B cell (primary cell): ENCODE measurements around the gene LITAF. TPM values are rescaled to one million over a fixed set of nuclear protein-coding genes. Genes with fewer than 3 reads are reported as not detected.

ENCODE experiments used
- ATAC-seq: fragments of 200-7000 bp; cut with Tn5 transposase; one replicate; pipeline ENCODE4 v1.10.0; 2021; ENCODE audit warnings: low read depth, mild to moderate bottlenecking, moderate number of reproducible peaks, moderate library complexity
- CTCF ChIA-PET: fragments of 350-600 bp; sonication (Branson Sonifier 250); formaldehyde crosslinking; loops from one replicate; lab custom pipeline; 2021; ENCODE audit warnings: antibody characterized with exemption, inconsistent platforms; lab: Charles Lee
- POLR2A ChIA-PET: fragments of 350-600 bp; sonication (Branson Sonifier 250); formaldehyde crosslinking; loops from one replicate; lab custom pipeline; 2021; ENCODE audit warnings: antibody characterized with exemption; lab: Charles Lee
- DNase-seq: peaks from one replicate; pipeline ENCODE4 v3.0.0; 2013
- H2AFZ ChIP-seq: 2 replicates; pipeline ENCODE4 v1.6.1; 2012; ENCODE audit warnings: mild to moderate bottlenecking, low read depth, low read length; ENCODE audit not compliant: insufficient read depth, poor library complexity, severe bottlenecking
- H3K27ac ChIP-seq, 2 donors: 1 replicate in 1 of 2; 2 replicates in 1 of 2; pipeline ENCODE4 v1.5.1; 2012 to 2013; ENCODE audit warnings: low read length in 2 of 2, mild to moderate bottlenecking in 2 of 2, moderate library complexity in 1 of 2
- H3K27me3 ChIP-seq, 4 experiments: fragments of 200-600 bp in 1 of 4; sonication (generic) in 1 of 4; replicated peaks in 1 of 4; 1 replicate in 2 of 4; 2 replicates in 2 of 4; pipeline versions ENCODE4 v1.6.1 to v1.7.0; 2013 to 2016; ENCODE audit warnings: low read length in 3 of 4, mild to moderate bottlenecking in 2 of 4, mixed read lengths in 1 of 4, moderate library complexity in 1 of 4; ENCODE audit not compliant: insufficient read depth in 4 of 4, control insufficient read depth in 3 of 4; ENCODE audit errors: control extremely low read depth in 1 of 4
- H3K36me3 ChIP-seq, 2 experiments: replicated peaks in 1 of 2; 1 replicate in 1 of 2; 2 replicates in 1 of 2; pipeline versions ENCODE4 v1.6.1 to v1.7.1; 2013; ENCODE audit warnings: low read length in 1 of 2; ENCODE audit not compliant: insufficient read depth in 2 of 2, control insufficient read depth in 1 of 2; ENCODE audit errors: control extremely low read depth in 1 of 2, extremely low read depth in 1 of 2
- H3K4me1 ChIP-seq, 2 donors: fragments of 200-600 bp in 1 of 2; sonication (generic) in 1 of 2; 1 replicate in 1 of 2; 2 replicates in 1 of 2; pipeline versions ENCODE4 v1.5.1 to v1.6.1; 2013 to 2017; ENCODE audit warnings: low read length in 2 of 2; ENCODE audit not compliant: control insufficient read depth in 2 of 2, insufficient read depth in 2 of 2
- H3K4me2 ChIP-seq: replicated peaks from 2 replicates; pipeline ENCODE3; 2012; ENCODE audit warnings: mild to moderate bottlenecking, low read depth, low read length; ENCODE audit not compliant: poor library complexity, severe bottlenecking
- H3K4me3 ChIP-seq, 5 experiments: fragments of 200-600 bp in 1 of 5; sonication (generic) in 1 of 5; 1 replicate in 3 of 5; 2 replicates in 2 of 5; pipeline versions ENCODE4 v1.5.1 to v1.7.0; 2011 to 2016; ENCODE audit warnings: low read length in 4 of 5, mild to moderate bottlenecking in 4 of 5, low read depth in 2 of 5, control low read depth in 1 of 5, moderate library complexity in 1 of 5; ENCODE audit not compliant: insufficient read depth in 1 of 5; ENCODE audit errors: control extremely low read depth in 1 of 5, extremely low read depth in 1 of 5
- H3K79me2 ChIP-seq: fragments of 200-600 bp; sonication (generic); one replicate; pipeline ENCODE4 v1.6.0; 2016; ENCODE audit warnings: low read length; ENCODE audit not compliant: control insufficient read depth, insufficient read depth
- H3K9ac ChIP-seq: fragments of 200-600 bp; sonication (generic); 2 replicates; pipeline ENCODE4 v1.6.1; 2017; ENCODE audit warnings: mild to moderate bottlenecking, low read length, moderate library complexity
- H3K9me3 ChIP-seq, 3 donors: one replicate each; pipeline versions ENCODE4 v1.6.1 to v1.7.1; 2013; ENCODE audit warnings: low read length in 2 of 3; ENCODE audit not compliant: control insufficient read depth in 2 of 3, insufficient read depth in 1 of 3; ENCODE audit errors: control extremely low read depth in 1 of 3
- H4K20me1 ChIP-seq: 2 replicates; pipeline ENCODE4 v1.6.0; 2012; ENCODE audit warnings: mild to moderate bottlenecking, low read length; ENCODE audit not compliant: insufficient read depth, control insufficient read depth, poor library complexity, severe bottlenecking
- H3K27ac Mint-ChIP-seq: one replicate; pipeline ENCODE4 v1.8.0; 2021; ENCODE audit warnings: mixed read lengths
- H3K27me3 Mint-ChIP-seq: one replicate; pipeline ENCODE4 v1.8.0; 2021; ENCODE audit warnings: mixed read lengths
- H3K4me1 Mint-ChIP-seq: one replicate; pipeline ENCODE4 v1.8.0; 2021; ENCODE audit warnings: mixed read lengths
- H3K4me3 Mint-ChIP-seq: one replicate; pipeline ENCODE4 v1.8.0; 2021; ENCODE audit warnings: mixed read lengths
- H3K9me3 Mint-ChIP-seq: one replicate; pipeline ENCODE4 v1.8.0; 2022; ENCODE audit warnings: mixed read lengths; ENCODE audit not compliant: insufficient read depth
- EZH2 ChIP-seq: IDR thresholded peaks from 2 replicates; pipeline ENCODE4 v1.6.1; 2012; ENCODE audit warnings: borderline replicate concordance, low read depth, mild to moderate bottlenecking, moderate library complexity, low read length; ENCODE audit not compliant: insufficient read depth, poor library complexity, severe bottlenecking
- whole genome bisulfite sequencing: methylation state at CpG from one replicate; pipeline ENCODE4 v1.1.5; 2013; ENCODE audit warnings: missing lambda C conversion rate; ENCODE audit not compliant: insufficient coverage; 5-methylcytosine and 5-hydroxymethylcytosine counted together
- intact Hi-C: fragments of 100-400 bp; cut with micrococcal nuclease; formaldehyde crosslinking; loops from one replicate; pipeline ENCODE4 v1.10.0; 2022
- polyA plus RNA-seq: library from polyadenylated mRNA; depleted of rRNA; stranded (reverse); fragments of >200 nt; gene quantifications from 2 replicates; pipeline ENCODE4 v1.2.3, GENCODE V29; 2012
- total RNA-seq, 2 donors: library from RNA; stranded (reverse); fragments of 120-200 nt in 1 of 2; gene quantifications; 1 replicate in 1 of 2; 2 replicates in 1 of 2; pipeline versions ENCODE4 v1.2.3 to v1.2.4, GENCODE V29; 2013 to 2022
- TF ChIP-seq, protein P1 (sequence below): fragments of 200-600 bp; IDR thresholded peaks from one replicate; pipeline ENCODE4 v1.8.0; 2022; ENCODE audit warnings: antibody characterized with exemption, mild to moderate bottlenecking

The LITAF gene
- total and polyA plus RNA-seq, 2 donors (not counting 1 experiment from before 2014, with no cell fraction given): 93.6 to 125 TPM

DNA sequence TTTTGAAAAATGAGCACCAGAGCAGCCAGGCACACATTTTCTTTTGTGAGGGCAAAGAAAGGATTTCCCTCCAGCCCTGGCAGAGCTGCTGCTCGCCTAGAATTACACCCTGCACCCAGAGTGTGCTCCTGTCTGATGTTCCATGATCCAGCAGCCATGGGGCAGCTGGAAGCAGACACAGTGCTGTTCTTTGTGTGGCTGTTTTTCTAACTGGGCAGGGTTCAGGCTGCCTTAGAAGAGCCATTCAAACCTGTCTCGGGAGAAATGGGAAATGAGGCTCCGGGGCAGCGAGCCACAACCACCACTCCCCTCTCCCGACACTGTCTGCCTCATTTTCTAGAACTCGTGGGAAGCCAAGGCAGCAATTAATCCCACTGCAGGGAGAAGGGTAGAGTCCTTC is 28.9 kb downstream of the LITAF start:
- POLR2A ChIA-PET: no interaction called here
- intact Hi-C loops: no loop called here

DNA sequence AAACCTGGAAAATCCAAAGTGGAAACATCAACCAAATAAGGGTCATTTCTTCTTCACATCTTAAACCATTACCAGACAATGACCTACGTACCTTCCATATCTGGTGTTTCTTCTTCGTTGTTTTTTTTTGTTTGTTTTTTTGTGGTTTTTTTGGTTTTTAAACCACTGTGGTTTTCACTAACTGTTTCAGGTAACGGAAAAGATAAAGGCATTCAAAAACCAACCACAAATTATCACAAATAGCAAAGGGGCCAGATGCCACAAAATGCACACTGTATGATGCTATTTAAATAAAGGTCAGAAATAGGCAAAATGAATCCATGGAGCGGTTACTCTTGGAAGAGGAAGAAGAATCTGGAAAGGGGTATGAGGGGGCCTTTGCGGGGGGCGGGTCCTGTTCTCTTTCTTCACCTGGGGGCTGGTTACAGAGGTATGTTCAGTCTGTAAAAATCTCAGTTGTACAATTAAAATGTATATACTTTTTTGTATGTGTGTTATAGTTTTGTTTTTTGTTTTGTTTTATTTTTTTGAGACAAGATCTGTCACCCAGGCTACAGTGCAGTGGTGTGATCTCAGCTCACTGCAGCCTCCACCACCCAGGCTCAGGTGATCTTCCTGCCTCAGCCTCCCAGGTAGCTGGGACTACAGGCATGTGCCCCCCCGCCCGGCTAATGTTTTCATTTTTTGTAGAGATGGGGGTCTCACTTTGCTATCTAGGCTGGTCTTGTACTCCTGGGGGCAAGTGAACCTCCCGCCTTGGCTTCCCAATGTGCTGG is 29.6 kb downstream of the LITAF start:
- Histone ChIP-seq H2AFZ (no peak overlapping the region), H3K79me2 (peaks cover 68% of the 10 kb centered on the region), H3K27me3 (no peaks in the 10 kb centered on the region), H4K20me1 (peaks cover 74% of the 10 kb centered on the region), H3K4me2 (no peak overlapping the region), H3K9ac (no peak overlapping the region), H3K36me3 (peaks cover 24 to 72% of the 10 kb centered on the region in 2 experiments), H3K9me3 (peaks cover 0 to 8% (median 3%) of the 10 kb centered on the region in 3 donors), H3K4me3 (no peak overlapping the region), H3K4me1 (peaks cover 3 to 28% of the 10 kb centered on the region in 2 donors), H3K27ac (peak overlapping the region in 1 of 2 donors; percentile 48)
- no peak for DNase-seq
- peaks cover 22% of the 10 kb centered on the region for H3K4me1 Mint-ChIP-seq
- TF ChIP-seq EZH2: no peak
- TF ChIP-seq, protein P1, sequence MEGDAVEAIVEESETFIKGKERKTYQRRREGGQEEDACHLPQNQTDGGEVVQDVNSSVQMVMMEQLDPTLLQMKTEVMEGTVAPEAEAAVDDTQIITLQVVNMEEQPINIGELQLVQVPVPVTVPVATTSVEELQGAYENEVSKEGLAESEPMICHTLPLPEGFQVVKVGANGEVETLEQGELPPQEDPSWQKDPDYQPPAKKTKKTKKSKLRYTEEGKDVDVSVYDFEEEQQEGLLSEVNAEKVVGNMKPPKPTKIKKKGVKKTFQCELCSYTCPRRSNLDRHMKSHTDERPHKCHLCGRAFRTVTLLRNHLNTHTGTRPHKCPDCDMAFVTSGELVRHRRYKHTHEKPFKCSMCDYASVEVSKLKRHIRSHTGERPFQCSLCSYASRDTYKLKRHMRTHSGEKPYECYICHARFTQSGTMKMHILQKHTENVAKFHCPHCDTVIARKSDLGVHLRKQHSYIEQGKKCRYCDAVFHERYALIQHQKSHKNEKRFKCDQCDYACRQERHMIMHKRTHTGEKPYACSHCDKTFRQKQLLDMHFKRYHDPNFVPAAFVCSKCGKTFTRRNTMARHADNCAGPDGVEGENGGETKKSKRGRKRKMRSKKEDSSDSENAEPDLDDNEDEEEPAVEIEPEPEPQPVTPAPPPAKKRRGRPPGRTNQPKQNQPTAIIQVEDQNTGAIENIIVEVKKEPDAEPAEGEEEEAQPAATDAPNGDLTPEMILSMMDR: no peak
- no peak overlapping the region for H3K4me3 Mint-ChIP-seq
- peak overlapping the region; percentile 1 for H3K27ac Mint-ChIP-seq
- no peaks in the 10 kb centered on the region for H3K9me3 Mint-ChIP-seq
- intact Hi-C loops: no loop called here
- ATAC-seq: no peak
- H3K27me3 Mint-ChIP-seq: no peaks in the 10 kb centered on the region
- ChIA-PET POLR2A (no interaction called here), CTCF (no interaction called here)
- 93% methylated on average over 6 of the region's 9 CpGs for WGBS

More for the DNA sequence above, 28.9 kb downstream of the LITAF start:
- Histone ChIP-seq H3K4me3 (no peak overlapping the region), H2AFZ (no peak overlapping the region), H3K9me3 (peaks cover 0 to 8% (median 3%) of the 10 kb centered on the region in 3 donors), H3K4me1 (peaks cover 3 to 28% of the 10 kb centered on the region in 2 donors), H3K9ac (no peak overlapping the region), H3K4me2 (no peak overlapping the region), H4K20me1 (peaks cover 75% of the 10 kb centered on the region), H3K27ac (peak overlapping the region in 1 of 2 donors; percentile 39), H3K79me2 (peaks cover 74% of the 10 kb centered on the region), H3K36me3 (peaks cover 24 to 68% of the 10 kb centered on the region in 2 experiments), H3K27me3 (no peaks in the 10 kb centered on the region)
- CTCF ChIA-PET: no interaction called here
- H3K4me3 Mint-ChIP-seq: no peak overlapping the region
- DNase-seq (no peak), ATAC-seq (no peak)
- H3K27ac Mint-ChIP-seq: no peak overlapping the region
- peaks cover 25% of the 10 kb centered on the region for H3K4me1 Mint-ChIP-seq
- no peaks in the 10 kb centered on the region for H3K27me3 Mint-ChIP-seq
- WGBS: 92% methylated on average over 2 of the region's 6 CpGs
- no peak for TF ChIP-seq EZH2
- TF ChIP-seq, protein P1: no peak
- H3K9me3 Mint-ChIP-seq: no peaks in the 10 kb centered on the region
